Esophagus muscularis mucosa (tissue), 4 donors: ENCODE measurements around the gene MMP10.

Experiments used
- EP300 ChIP-seq: sonication (generic); formaldehyde crosslinking; IDR thresholded peaks from one replicate; pipeline ENCODE4 v1.6.1; 2017; ENCODE audit warnings: antibody characterized with exemption
- POLR2A ChIP-seq: fragments of 450-650 bp; IDR thresholded peaks from one replicate; pipeline ENCODE4 v1.6.1; 2017; ENCODE audit warnings: antibody characterized with exemption, moderate library complexity, mild to moderate bottlenecking, low read depth
- POLR2AphosphoS5 ChIP-seq, 2 donors: sonication (generic); formaldehyde crosslinking; IDR thresholded peaks; one replicate each; pipeline ENCODE4 v1.6.1; 2017; ENCODE audit warnings: antibody characterized with exemption in 2 of 2
- TF ChIP-seq, protein P1 (sequence below), 3 experiments: fragments of 200-600 bp in 2 of 3; fragments of 450-650 bp in 1 of 3; sonication (generic) in 2 of 3; IDR thresholded peaks; one replicate each; pipeline ENCODE4 v1.5.1; 2017 to 2019; ENCODE audit warnings: antibody characterized with exemption in 3 of 3, mild to moderate bottlenecking in 2 of 3, moderate library complexity in 1 of 3

GRCh38 chr11:102824556-102824955 lies 44.1 kb upstream of the MMP10 start:
- TF ChIP-seq, protein P1, sequence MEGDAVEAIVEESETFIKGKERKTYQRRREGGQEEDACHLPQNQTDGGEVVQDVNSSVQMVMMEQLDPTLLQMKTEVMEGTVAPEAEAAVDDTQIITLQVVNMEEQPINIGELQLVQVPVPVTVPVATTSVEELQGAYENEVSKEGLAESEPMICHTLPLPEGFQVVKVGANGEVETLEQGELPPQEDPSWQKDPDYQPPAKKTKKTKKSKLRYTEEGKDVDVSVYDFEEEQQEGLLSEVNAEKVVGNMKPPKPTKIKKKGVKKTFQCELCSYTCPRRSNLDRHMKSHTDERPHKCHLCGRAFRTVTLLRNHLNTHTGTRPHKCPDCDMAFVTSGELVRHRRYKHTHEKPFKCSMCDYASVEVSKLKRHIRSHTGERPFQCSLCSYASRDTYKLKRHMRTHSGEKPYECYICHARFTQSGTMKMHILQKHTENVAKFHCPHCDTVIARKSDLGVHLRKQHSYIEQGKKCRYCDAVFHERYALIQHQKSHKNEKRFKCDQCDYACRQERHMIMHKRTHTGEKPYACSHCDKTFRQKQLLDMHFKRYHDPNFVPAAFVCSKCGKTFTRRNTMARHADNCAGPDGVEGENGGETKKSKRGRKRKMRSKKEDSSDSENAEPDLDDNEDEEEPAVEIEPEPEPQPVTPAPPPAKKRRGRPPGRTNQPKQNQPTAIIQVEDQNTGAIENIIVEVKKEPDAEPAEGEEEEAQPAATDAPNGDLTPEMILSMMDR (IDR thresholded peaks at IDR 0.05), result no peak
- no peak for TF ChIP-seq POLR2A
- TF ChIP-seq POLR2AphosphoS5 (IDR thresholded peaks at IDR 0.05), result no peak
- no peak for TF ChIP-seq EP300
